ENCODE data around the gene CCDC127. TPM values are rescaled to one million over a fixed set of nuclear protein-coding genes. Genes with fewer than 3 reads are reported as not detected.

The CCDC127 gene
- total RNA-seq, 2 experiments from 2014 or later: 3.6 to 4.0 TPM

DNA sequence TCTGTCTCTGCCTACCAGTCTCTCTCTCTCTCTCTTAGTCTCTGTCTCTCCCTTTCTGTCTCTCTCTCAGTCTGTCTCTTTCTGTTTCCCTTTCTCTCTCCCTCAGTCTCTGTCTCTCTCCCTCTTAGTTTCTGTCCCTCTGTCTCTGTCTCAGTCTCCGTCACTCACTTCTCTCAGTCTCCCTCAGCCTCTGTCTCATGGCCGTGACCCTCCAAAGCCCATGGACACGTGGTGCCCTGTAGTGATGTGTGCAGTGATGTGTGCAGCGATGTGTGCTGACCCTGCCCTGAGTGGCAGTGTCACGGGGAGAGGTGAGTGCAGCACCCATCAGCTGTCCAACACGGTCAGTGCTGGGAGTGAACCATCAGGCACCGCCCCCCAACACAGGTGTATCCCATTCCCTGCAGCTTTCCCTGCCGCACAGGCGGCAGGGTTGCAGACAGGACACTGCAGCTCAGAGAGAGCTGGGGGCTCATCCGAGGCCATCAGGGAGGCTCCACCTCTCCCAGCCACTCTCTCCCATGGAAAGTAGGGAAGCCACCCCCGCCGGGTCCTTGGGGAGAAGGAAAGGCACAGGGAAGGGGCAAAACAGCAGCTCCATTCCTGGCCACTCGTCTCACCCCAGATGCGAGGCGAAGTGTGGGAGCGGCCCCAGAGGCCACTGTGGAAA lies 27.5 kb downstream of the CCDC127 start:
- Mint-ChIP-seq H3K27ac (no peak overlapping the region), H3K9me3 (no peaks in the 10 kb centered on the region), H3K4me1 (ENCODE audit: low read depth) (peaks cover 11% of the 10 kb centered on the region), H3K4me3 (no peak overlapping the region), H3K36me3 (ENCODE audit: low read depth) (no peaks in the 10 kb centered on the region), H3K27me3 (ENCODE audit: low read depth) (peaks cover 4% of the 10 kb centered on the region)
- intact Hi-C loops (cut with micrococcal nuclease): no loop called here
- CTCF ChIA-PET: interaction anchor here (0.9 kb wide), 1 partner anchor 59 kb away, joined by 3 read pairs; no protein-coding TSS in a partner anchor
- no peak for DNase-seq

GRCh38 chr5:189976-190365 lies 28.0 kb downstream of the CCDC127 start:
- peaks cover 4% of the 10 kb centered on the region for H3K27me3 Mint-ChIP-seq (ENCODE audit: low read depth)
- no peak overlapping the region for H3K27ac Mint-ChIP-seq
- no peaks in the 10 kb centered on the region for H3K36me3 Mint-ChIP-seq (ENCODE audit: low read depth)
- no peak overlapping the region for H3K4me3 Mint-ChIP-seq
- no peak for DNase-seq
- intact Hi-C loops (cut with micrococcal nuclease): no loop called here
- H3K9me3 Mint-ChIP-seq: no peaks in the 10 kb centered on the region
- H3K4me1 Mint-ChIP-seq (ENCODE audit: low read depth): peaks cover 11% of the 10 kb centered on the region
- CTCF ChIA-PET: interaction anchor here (2.2 kb wide), 1 partner anchor 93 kb away, joined by 13 read pairs; no protein-coding TSS in a partner anchor

DNA sequence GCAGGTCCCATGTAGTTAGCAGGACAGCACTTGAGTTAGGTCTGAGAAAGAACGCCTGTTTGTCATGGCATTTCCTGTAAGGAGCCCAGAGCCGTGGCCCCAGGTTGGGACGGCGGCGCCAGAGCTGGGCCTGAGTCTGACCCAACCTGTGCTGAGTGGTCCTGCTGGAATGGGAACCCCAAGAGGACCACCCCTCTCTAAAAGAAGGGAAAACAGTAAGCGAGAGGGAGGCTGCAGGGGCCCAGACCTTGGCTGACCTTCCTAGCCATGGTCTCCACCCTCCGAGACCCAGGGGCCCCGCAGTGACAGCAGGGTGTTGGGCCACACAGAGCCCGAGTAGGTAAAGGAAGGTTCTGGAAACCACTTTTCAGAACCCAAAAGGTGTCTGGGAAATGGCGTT lies 28.5 kb downstream of the CCDC127 start:
- CTCF ChIA-PET: interaction anchor here (2.2 kb wide), 1 partner anchor 93 kb away, joined by 13 read pairs; no protein-coding TSS in a partner anchor
- intact Hi-C loops (cut with micrococcal nuclease): no loop called here
- Mint-ChIP-seq H3K4me3 (no peak overlapping the region), H3K27ac (no peak overlapping the region), H3K9me3 (no peaks in the 10 kb centered on the region), H3K36me3 (ENCODE audit: low read depth) (no peaks in the 10 kb centered on the region), H3K4me1 (ENCODE audit: low read depth) (peaks cover 11% of the 10 kb centered on the region), H3K27me3 (ENCODE audit: low read depth) (peaks cover 4% of the 10 kb centered on the region)
- no peak for DNase-seq

DNA sequence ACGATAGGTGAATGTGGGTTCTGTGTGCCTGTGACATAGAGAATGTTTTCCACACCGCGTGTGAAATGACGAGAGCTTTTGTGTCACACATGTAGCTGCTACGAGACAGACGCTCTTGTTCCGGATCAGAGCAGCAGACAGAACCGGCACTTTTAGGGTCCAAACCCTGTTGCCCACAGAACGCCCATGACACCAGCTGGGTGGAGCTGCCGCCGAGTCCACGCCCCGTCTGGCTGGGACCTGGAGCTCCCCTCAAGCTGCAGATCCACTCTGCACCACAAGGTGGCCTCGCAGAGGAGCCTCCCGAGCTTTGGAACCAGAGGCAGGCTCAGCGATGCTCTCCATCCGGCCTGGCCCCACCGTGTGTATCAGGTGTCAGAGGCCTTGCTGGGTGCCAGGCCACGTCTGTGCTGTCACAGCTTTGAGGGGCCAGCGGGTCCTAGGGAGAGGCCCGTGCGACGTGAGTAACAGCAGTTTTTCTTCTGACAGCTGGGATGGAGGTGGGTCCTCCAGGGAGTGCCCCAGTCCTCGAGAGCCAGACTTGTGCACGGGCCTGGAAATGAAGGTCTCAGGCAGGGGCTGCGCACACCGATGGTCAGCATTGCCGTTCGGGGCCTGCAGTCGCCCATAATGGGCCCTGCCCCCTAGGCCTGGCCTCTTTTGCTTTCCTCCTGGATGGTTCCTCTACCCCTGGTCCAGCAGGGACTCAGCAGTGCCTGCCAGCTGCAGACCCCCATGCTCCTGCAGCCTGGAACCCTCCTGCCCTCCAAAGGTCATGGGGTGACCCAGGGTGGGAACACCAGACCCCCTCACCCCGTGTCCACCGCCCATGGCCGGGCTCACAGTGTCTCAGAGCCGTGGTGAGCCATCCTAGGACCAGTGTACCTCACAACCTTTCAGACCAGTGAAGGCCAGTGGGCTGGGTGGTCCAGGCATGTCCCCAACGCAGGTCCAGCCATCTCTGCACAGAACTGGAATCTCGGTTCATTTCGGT lies 29.2 kb downstream of the CCDC127 start:
- CTCF ChIA-PET: interaction anchor here (0.6 to 2.2 kb wide), 12 partner anchors 15 to 426 kb away, joined by 3 to 13 read pairs (median 4); partner anchors contain the start of genes CCDC127 and SDHA
- Mint-ChIP-seq H3K36me3 (ENCODE audit: low read depth) (no peaks in the 10 kb centered on the region), H3K27ac (no peak overlapping the region), H3K4me3 (no peak overlapping the region), H3K4me1 (ENCODE audit: low read depth) (peaks cover 11% of the 10 kb centered on the region), H3K9me3 (no peaks in the 10 kb centered on the region), H3K27me3 (ENCODE audit: low read depth) (peaks cover 4% of the 10 kb centered on the region)
- intact Hi-C loops (cut with micrococcal nuclease): loop anchor here (1.0 kb wide), 4 partner anchors 30 to 243 kb away; partner anchors contain the start of genes CCDC127, PDCD6 and SDHA
- DNase-seq: peak; percentile 95

DNA sequence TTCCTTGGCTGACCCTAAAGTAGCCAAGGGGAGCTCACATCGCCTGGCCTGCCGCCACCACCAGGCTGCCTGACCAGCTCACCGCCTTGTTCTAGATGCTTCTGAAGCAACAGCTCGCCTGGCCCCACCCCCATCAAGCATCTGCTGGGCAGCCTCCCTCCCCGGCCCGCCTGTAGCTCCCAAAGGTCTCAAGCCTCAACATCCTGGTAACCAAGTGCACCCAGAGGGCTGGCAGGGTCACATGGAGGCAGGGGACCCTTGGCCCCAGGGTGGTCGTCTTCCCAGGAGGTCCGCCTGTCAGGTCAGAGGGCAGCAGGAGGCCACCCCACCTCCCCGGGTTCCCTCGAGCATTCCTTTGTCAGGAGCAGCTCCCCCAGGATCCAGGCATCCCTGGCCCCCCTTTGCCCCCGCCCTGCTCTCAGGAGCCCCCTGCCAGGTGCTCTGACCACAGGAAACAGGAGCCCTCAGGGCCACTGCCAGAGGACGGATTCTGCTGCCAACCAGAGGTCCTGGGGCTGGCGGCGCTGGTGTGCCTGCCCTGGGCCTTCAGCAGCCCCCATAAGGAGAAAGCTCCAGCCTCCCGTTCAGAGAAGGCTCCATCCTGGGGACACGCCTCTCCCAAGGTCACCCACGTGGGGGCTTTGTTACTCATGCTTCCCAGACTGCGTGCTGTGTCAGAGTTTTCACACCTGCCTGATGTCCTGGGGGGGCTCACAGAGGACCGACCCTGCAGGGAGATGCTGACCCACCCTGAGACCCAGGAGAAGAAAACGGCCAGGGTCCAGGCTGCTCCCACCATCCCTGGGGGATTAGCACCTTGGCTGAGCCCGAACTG lies 30.1 kb downstream of the CCDC127 start:
- H3K4me1 Mint-ChIP-seq (ENCODE audit: low read depth): peaks cover 11% of the 10 kb centered on the region
- no peaks in the 10 kb centered on the region for H3K9me3 Mint-ChIP-seq
- intact Hi-C loops (cut with micrococcal nuclease): loop anchor here (1.0 kb wide), 4 partner anchors 30 to 243 kb away; partner anchors contain the start of genes CCDC127, PDCD6 and SDHA

DNA sequence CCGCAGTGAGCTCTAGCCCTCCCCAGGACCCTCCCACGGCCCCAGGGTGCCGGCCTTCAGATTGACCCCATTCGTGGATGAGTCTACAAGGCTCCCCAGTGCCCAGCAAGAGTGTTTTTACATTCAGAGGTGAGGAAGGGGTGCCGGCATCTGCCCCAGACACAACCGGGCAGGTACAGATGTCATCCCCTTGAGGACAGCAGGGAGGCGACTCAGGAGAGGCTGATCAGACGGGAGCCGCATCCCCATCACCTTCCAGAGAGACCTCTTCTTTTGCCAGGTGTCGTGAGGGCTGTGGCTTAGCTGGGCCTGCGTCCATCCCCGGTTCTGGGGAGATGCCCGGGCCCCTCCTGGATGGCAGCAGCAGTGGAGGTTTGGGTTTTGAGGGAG lies 30.9 kb downstream of the CCDC127 start:
- no peaks in the 10 kb centered on the region for H3K9me3 Mint-ChIP-seq
- H3K27me3 Mint-ChIP-seq (ENCODE audit: low read depth): peaks cover 4% of the 10 kb centered on the region
- H3K27ac Mint-ChIP-seq: no peak overlapping the region
- no peak for DNase-seq
- H3K4me1 Mint-ChIP-seq (ENCODE audit: low read depth): peaks cover 11% of the 10 kb centered on the region
- intact Hi-C loops (cut with micrococcal nuclease): no loop called here
- CTCF ChIA-PET: interaction anchor here (1.6 kb wide), 1 partner anchor 260 kb away, joined by 4 read pairs; no protein-coding TSS in a partner anchor
- H3K36me3 Mint-ChIP-seq (ENCODE audit: low read depth): no peaks in the 10 kb centered on the region
- no peak overlapping the region for H3K4me3 Mint-ChIP-seq

More for the DNA sequence above, 30.1 kb downstream of the CCDC127 start:
- H3K4me3 Mint-ChIP-seq: no peak overlapping the region
- DNase-seq: no peak
- H3K27me3 Mint-ChIP-seq (ENCODE audit: low read depth): peaks cover 4% of the 10 kb centered on the region
- H3K36me3 Mint-ChIP-seq (ENCODE audit: low read depth): no peaks in the 10 kb centered on the region
- CTCF ChIA-PET: interaction anchor here (0.6 to 2.2 kb wide), 12 partner anchors 16 to 427 kb away, joined by 3 to 13 read pairs (median 4); partner anchors contain the start of genes CCDC127 and SDHA
- H3K27ac Mint-ChIP-seq: no peak overlapping the region

DNA sequence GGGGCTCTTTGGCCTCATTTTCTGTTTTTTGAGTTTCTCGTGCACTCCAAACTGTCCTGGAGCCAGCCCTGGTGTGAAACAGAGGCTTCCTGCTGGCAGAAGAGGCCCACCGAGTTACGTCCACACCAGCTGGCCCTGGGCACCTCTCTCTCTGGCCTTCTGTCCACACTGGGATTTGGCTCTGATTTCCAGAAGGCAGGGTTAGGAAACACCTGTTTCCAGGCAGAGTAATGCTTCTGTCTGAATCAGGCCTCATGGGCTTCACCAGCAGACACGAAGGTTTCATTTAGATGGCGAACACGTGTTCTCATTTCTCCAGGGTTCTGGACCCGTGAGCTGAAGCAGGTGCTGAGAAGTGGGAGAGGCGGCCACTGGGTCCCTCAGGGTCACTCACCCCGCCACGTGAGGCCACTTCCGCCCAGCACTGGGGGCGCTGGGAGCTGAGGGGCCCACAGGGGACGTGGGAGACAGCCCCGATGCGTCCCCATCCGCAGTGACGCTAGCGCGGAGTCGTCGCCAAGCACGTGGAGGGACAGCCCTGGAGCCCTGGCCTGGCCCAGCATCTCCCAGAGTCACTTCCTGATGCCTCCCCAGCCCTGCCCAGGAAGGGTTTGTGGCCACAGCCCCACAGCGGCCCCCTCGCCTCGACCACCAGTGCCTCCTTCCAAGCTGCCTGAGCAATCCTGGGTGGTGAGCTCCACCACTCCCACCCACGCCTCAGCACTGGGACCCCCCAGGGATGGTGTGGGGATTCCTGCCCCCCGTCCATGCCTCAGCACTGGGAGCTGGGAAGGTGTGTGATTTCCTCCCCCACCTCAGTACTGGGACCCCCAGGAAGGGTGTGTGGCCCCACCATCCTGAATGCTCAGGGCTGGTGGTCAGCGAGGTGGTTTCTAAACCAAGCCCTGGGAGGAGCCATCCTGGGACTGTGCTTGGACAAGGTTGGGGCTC lies 31.6 kb downstream of the CCDC127 start:
- Mint-ChIP-seq H3K36me3 (ENCODE audit: low read depth) (no peaks in the 10 kb centered on the region), H3K9me3 (no peaks in the 10 kb centered on the region), H3K4me1 (ENCODE audit: low read depth) (peaks cover 11% of the 10 kb centered on the region), H3K27me3 (ENCODE audit: low read depth) (peaks cover 4% of the 10 kb centered on the region), H3K27ac (no peak overlapping the region), H3K4me3 (no peak overlapping the region)
- CTCF ChIA-PET: no interaction called here
- DNase-seq: no peak
- intact Hi-C loops (cut with micrococcal nuclease): no loop called here

DNA sequence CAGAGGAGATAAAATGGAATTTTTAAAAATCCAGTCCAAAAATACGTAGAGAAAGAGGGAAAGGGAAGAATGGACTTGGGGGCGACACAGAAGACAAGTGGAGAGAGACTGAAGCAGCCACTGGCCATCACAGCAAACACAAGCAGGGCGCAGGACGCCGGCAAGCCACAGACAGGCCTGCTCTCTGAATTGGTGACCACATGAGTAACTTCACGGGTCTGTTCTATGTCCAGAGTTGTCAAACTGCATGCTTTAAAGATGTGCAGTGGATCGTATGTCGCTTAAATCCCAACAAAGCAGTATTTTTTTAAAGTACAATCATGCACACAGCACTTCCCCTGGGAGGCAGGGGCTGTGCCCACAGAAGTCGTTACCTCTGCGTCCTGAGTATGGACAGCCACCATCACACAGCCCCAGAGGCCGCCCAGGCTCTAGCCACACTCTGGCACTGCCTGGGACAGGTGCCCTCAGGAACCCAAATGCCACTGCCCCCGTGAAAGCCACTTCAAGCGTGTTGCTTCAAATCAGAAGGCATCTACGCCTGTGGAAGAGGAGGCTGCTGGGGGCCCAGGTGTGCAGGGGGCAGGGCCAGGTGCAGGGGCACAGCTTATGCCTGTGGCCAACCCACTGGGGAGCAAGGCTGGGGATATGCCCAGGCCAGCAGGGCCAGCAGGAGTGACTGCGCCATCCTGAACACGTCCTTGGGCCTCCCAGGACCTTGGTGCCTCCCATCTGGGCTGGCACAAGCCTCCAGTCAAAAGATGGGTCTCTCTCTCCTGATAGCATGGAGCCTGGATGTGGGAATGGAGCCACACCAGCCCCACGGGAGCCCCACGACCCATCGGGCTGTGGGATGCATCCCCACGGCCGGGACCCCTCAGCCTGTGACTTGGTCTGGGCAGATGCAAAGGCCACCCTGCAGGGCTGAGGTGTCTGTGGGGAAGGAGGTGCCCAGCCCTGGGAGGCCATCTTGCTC lies 32.6 kb downstream of the CCDC127 start:
- DNase-seq: no peak
- intact Hi-C loops (cut with micrococcal nuclease): no loop called here
- Mint-ChIP-seq H3K4me3 (no peak overlapping the region), H3K27me3 (ENCODE audit: low read depth) (peaks cover 4% of the 10 kb centered on the region), H3K9me3 (no peaks in the 10 kb centered on the region), H3K4me1 (ENCODE audit: low read depth) (peaks cover 10% of the 10 kb centered on the region), H3K36me3 (ENCODE audit: low read depth) (no peaks in the 10 kb centered on the region), H3K27ac (no peak overlapping the region)
- CTCF ChIA-PET: no interaction called here

GRCh38 chr5:184471-184870 lies 33.5 kb downstream of the CCDC127 start:
- CTCF ChIA-PET: no interaction called here

DNA sequence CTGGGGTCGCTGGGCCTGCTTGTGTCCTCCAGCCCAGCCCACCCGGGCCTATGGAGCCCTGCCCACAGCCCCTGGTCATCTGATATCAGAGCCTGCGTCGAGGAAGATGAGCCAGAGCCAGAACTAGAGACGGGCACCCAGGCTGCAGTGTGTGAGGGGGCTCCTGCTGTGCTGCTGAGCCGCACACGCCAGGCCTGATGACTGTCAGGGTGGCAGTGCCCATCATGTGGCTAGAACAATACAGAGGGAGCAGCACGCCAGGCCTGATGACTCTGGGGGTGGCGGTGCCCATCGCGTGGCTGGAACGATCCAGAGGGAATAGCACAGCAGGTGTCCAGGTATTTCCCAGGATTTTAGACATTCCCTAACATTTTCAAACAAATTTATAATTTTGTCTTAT lies 35.8 kb downstream of the CCDC127 start:
- Mint-ChIP-seq H3K9me3 (no peaks in the 10 kb centered on the region), H3K4me3 (no peak overlapping the region), H3K36me3 (ENCODE audit: low read depth) (no peaks in the 10 kb centered on the region), H3K4me1 (ENCODE audit: low read depth) (no peaks in the 10 kb centered on the region), H3K27ac (no peak overlapping the region), H3K27me3 (ENCODE audit: low read depth) (peaks cover 3% of the 10 kb centered on the region)
- CTCF ChIA-PET: no interaction called here
- no peak for DNase-seq
- intact Hi-C loops (cut with micrococcal nuclease): no loop called here

More at GRCh38 chr5:184471-184870, 33.5 kb downstream of the CCDC127 start:
- Mint-ChIP-seq H3K27me3 (ENCODE audit: low read depth) (peaks cover 7% of the 10 kb centered on the region), H3K27ac (no peak overlapping the region), H3K9me3 (no peaks in the 10 kb centered on the region), H3K4me1 (ENCODE audit: low read depth) (peaks cover 7% of the 10 kb centered on the region), H3K36me3 (ENCODE audit: low read depth) (no peaks in the 10 kb centered on the region), H3K4me3 (no peak overlapping the region)
- intact Hi-C loops (cut with micrococcal nuclease): no loop called here
- no peak for DNase-seq
